Fibroblast of the aortic adventitia (primary cell): Measurements from ENCODE around the gene ZDHHC7. TPM values are rescaled to one million over a fixed set of nuclear protein-coding genes. Genes with fewer than 3 reads are reported as not detected.

ENCODE experiments used
- DNase-seq: peaks from one replicate; pipeline ENCODE4 v3.0.0-alpha.2; 2010; ENCODE audit warnings: low read depth
- H3K4me3 ChIP-seq: 2 replicates; pipeline ENCODE4 v1.5.1; 2011; ENCODE audit warnings: low read depth, mild to moderate bottlenecking, control low read depth, low read length, moderate library complexity
- total RNA-seq: library from RNA; depleted of rRNA; stranded (reverse); fragments of >200 nt; gene quantifications from 2 replicates; pipeline ENCODE4 v1.2.3, GENCODE V29; 2012; ENCODE audit warnings: low replicate concordance
- TF ChIP-seq, protein P1 (sequence below): IDR thresholded peaks from 2 replicates; pipeline ENCODE4 v1.5.1; 2011; ENCODE audit warnings: mild to moderate bottlenecking, low read length, control low read depth, inconsistent platforms; ENCODE audit not compliant: insufficient read depth

ZDHHC7 gene
- total RNA-seq, 1 donor: 82.5 TPM

DNA sequence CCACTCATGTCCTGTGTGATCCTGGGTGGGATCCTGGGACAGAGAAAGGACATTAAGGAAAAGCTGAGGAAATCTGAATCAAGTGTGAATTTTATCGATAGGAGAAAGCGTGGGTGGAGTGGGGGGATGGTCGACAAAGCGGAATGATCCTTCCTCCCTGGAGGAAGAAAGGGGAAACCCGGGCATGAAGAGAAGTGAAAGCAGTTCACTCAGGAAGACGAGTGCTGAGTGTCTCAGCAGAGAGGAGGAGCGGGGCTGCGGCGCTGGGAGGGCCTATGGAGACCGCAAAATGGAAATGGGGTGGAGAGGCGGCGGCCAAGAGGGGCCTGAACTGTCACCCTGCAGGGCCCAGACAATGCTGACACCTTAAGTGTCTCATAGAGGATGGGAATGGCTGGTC, 8.7 kb downstream of the ZDHHC7 start:
- no peak for DNase-seq
- TF ChIP-seq, protein P1, sequence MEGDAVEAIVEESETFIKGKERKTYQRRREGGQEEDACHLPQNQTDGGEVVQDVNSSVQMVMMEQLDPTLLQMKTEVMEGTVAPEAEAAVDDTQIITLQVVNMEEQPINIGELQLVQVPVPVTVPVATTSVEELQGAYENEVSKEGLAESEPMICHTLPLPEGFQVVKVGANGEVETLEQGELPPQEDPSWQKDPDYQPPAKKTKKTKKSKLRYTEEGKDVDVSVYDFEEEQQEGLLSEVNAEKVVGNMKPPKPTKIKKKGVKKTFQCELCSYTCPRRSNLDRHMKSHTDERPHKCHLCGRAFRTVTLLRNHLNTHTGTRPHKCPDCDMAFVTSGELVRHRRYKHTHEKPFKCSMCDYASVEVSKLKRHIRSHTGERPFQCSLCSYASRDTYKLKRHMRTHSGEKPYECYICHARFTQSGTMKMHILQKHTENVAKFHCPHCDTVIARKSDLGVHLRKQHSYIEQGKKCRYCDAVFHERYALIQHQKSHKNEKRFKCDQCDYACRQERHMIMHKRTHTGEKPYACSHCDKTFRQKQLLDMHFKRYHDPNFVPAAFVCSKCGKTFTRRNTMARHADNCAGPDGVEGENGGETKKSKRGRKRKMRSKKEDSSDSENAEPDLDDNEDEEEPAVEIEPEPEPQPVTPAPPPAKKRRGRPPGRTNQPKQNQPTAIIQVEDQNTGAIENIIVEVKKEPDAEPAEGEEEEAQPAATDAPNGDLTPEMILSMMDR: no peak
- H3K4me3 ChIP-seq: no peak overlapping the region

DNA sequence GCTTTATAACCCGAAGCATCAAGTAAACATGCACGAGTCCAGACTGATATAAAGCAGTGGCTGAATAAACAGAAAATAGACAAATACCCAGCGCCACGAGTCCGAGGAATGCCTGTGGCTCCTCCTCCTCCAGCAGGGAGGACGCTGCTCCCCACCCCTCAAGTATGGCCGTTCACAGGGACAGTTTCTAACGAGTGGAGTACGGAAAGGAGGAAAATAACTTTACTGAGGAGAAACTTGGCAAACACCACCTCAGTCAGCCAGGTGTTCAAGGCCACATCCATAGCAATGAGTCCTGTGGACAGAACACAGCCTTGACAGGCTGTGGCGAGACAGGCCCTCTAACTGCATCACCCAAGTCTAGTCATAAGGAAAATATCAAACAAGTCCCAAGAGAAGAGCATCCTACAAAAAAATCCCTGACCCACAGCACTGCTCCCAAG, 9.2 kb downstream of the ZDHHC7 start:
- DNase-seq: no peak
- TF ChIP-seq, protein P1: no peak
- H3K4me3 ChIP-seq: no peak overlapping the region

DNA sequence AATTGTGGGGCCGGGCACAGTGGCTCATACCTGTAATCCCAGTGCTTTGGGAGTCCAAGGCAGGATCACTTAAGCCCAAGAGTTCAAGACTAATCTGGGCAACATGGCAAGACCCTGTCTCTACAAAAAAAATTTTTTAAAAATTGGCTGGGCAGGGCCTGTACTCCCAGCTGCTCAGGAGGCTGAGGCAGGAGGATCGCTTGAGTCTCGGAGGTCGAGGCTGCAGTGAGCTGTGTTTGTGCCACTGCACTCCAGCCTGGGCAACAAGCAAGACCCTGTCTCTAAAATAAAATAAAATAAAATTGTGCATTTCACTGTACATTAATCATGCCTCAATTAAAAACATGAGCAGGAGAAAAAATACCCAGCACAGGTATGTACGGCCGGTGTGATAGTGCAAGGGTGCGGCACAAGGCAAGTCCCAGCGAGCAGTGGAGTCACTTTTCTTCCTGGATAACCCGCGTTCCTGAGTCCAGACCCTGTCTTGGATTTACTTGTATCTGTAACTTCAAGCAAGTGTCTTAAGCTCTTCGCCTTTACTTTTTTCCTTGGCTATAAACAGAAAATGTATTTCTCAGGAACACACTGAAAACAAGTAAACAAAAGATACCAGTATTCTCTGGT, 11.4 kb downstream of the ZDHHC7 start:
- H3K4me3 ChIP-seq: no peak overlapping the region
- DNase-seq: no peak
- TF ChIP-seq, protein P1: no peak

DNA sequence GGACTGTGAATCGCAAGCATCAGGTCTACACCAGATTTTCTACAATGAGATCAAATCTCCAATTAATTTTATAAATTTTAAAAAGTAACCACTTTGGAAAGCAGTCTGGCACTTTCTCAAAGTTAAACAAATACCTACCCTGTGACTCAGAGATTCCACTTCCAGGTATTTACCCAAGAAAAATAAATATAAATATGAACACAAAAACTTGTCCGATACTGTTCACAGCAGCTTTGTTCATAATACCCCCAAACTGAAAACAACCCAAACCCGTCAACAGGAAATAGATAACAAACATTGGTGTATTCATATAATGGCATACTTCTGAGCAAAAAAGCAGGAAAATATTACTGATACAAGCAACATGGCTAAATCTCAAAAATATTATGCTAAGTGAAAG, 12.1 kb downstream of the ZDHHC7 start:
- TF ChIP-seq, protein P1: no peak
- no peak overlapping the region for H3K4me3 ChIP-seq
- peak; percentile 49 for DNase-seq

DNA sequence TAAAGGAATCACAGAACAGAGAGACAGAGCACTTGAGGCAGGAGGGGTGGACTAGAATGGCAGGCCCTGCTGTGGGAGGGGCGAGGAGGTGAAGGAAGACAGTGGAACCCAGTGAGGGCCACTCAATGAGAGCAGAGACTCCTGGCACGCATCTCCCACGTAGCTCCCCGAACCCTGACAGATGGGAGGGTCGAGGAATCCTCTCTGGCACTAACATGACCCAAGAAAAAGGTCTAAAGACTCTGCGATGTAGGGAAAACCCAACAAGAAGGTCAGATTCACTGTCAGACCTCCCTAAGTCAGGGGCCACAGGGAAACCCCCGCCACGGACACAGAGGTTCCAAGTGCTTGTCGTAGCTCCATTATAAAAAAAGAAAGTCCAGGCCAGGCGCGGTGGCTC, 15.0 kb downstream of the ZDHHC7 start:
- TF ChIP-seq, protein P1: no peak

DNA sequence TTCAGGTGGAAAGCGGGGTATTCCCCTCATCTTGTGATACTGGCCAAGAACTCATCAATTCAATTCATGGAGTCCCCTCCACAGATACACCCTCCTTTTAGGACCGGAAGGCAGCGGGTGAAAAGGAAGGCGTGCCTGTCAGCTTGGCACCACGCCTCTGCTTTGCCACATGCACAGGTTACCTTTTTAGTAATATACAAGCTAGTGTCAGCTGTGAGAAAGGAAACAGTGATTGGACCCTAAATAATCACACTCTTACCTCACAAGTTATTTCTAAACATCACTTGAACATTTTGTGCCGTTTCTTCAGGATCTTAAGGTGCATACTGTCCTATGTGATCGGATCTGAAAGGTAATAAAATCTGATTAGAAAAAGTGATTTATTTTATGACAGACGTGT, 15.7 kb downstream of the ZDHHC7 start:
- no peak overlapping the region for H3K4me3 ChIP-seq
- TF ChIP-seq, protein P1: no peak
- no peak for DNase-seq

More for the DNA sequence above, 15.0 kb downstream of the ZDHHC7 start:
- no peak overlapping the region for H3K4me3 ChIP-seq
- DNase-seq: no peak

DNA sequence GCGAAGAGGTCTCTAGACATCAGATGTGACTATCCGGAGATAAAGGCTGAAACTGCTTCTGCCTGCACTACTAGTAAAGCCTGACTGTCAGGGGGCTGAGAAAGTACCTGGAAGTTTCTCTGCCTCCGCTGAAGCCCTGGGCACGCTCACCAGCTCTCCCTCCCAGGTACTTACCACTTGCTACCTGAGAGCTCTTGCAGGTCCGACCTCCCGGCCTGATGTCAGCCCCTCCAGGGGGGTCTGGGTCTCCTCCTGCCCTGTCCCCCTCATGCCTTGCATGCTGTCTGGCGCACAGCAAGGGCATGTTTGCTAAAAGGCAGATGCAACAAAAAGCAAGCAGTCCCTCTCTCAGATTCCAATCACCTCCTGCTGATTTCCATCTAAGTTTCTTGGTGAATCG, 17.4 kb downstream of the ZDHHC7 start:
- TF ChIP-seq, protein P1: no peak
- no peak overlapping the region for H3K4me3 ChIP-seq
- no peak for DNase-seq
